HCT116 (cell line): ENCODE measurements around the gene EIF4E3. TPM values are rescaled to one million over a fixed set of nuclear protein-coding genes. Genes with fewer than 3 reads are reported as not detected.

Experiments
- ATAC-seq: fragments of 200-7000 bp; cut with Tn5 transposase; 2 replicates; pipeline ENCODE4 v1.9.1; 2020; ENCODE audit warnings: mild to moderate bottlenecking, moderate library complexity
- BruUV-seq: library from RNA; stranded (reverse); fragments of 400-500 nt; replicated peaks from 2 replicates; lab custom pipeline; 2021; lab: Mats Ljungman, UMichigan
- CTCF ChIA-PET: fragments of 300-600 bp; sonication (Branson Sonifier 250); formaldehyde crosslinking; loops from one replicate; lab custom pipeline; 2021; ENCODE audit warnings: antibody characterized with exemption; lab: Charles Lee
- POLR2A ChIA-PET: fragments of 300-600, 350-600 bp; sonication (Branson Sonifier 250); formaldehyde crosslinking; loops from one replicate; lab custom pipeline; 2021; ENCODE audit warnings: antibody characterized with exemption; lab: Charles Lee
- RAD21 ChIA-PET, 2 experiments: fragments of 300-600 bp; sonication (Branson Sonifier 250); formaldehyde crosslinking; loops; one replicate each; lab custom pipeline; 2023; ENCODE audit warnings: low total read pairs in 2 of 2; ENCODE audit not compliant: uncharacterized antibody in 2 of 2, unreplicated experiment in 2 of 2, low non-redundant PET in 1 of 2; lab: Charles Lee
- DNase-seq: peaks from one replicate; pipeline ENCODE4 v3.0.0-alpha.2; 2010; ENCODE audit warnings: low read depth, low spot score
- H2AFZ ChIP-seq: fragments of 200-600 bp; shearing (Covaris generic), sonication (generic); 2 replicates; pipeline ENCODE4 v1.6.1; 2017; ENCODE audit warnings: low read depth, mixed run types, mixed read lengths, antibody characterized with exemption, low read length; ENCODE audit not compliant: poor library complexity, severe bottlenecking
- H3K27ac ChIP-seq: 2 replicates; pipeline ENCODE4 v1.5.1; 2012; ENCODE audit warnings: low read depth, low read length
- H3K27me3 ChIP-seq: fragments of 200-600 bp; sonication (generic); 2 replicates; pipeline ENCODE4 v1.6.1; 2016; ENCODE audit warnings: mixed run types, low read length, mixed read lengths; ENCODE audit not compliant: insufficient read depth
- H3K36me3 ChIP-seq, 2 experiments: fragments of 200-500 bp in 1 of 2; fragments of 200-600 bp in 1 of 2; sonication (Bioruptor generic) in 1 of 2; sonication (generic) in 1 of 2; 2 replicates each; pipeline versions ENCODE4 v1.5.1 to v1.6.1; 2014 to 2016; ENCODE audit warnings: low read length in 2 of 2, inconsistent platforms in 1 of 2, mixed read lengths in 1 of 2, mixed run types in 1 of 2; ENCODE audit not compliant: insufficient read depth in 2 of 2, control insufficient read depth in 1 of 2
- H3K4me1 ChIP-seq, 2 experiments: fragments of 200-600 bp in 1 of 2; sonication (generic) in 1 of 2; 2 replicates each; pipeline versions ENCODE4 v1.5.1 to v1.6.1; 2012 to 2017; ENCODE audit warnings: low read length in 2 of 2, inconsistent platforms in 1 of 2, mild to moderate bottlenecking in 1 of 2, mixed read lengths in 1 of 2, mixed run types in 1 of 2, moderate library complexity in 1 of 2; ENCODE audit not compliant: insufficient read depth in 2 of 2, control insufficient read depth in 1 of 2
- H3K4me2 ChIP-seq: fragments of 200-600 bp; sonication (generic); 2 replicates; pipeline ENCODE4 v1.6.1; 2017; ENCODE audit warnings: mixed run types, low read length, mixed read lengths
- H3K4me3 ChIP-seq, 2 experiments: fragments of 200-600 bp in 1 of 2; sonication (generic) in 1 of 2; replicated peaks in 1 of 2; 2 replicates each; pipeline ENCODE4 v1.5.1; 2011 to 2016; ENCODE audit warnings: low read length in 2 of 2, control low read depth in 1 of 2, low read depth in 1 of 2, mild to moderate bottlenecking in 1 of 2, mixed read lengths in 1 of 2, mixed run types in 1 of 2
- H3K79me2 ChIP-seq: fragments of 200-600 bp; sonication (generic); 2 replicates; pipeline ENCODE4 v1.6.1; 2017; ENCODE audit warnings: mild to moderate bottlenecking, mixed run types, low read length, moderate library complexity, mixed read lengths; ENCODE audit not compliant: insufficient read depth
- H3K9ac ChIP-seq: fragments of 200-600 bp; sonication (generic); 2 replicates; pipeline ENCODE4 v1.6.1; 2016; ENCODE audit warnings: low read length, mixed read lengths
- H3K9me2 ChIP-seq: fragments of 200-600 bp; sonication (generic), shearing (Covaris generic); 2 replicates; pipeline ENCODE4 v1.6.1; 2017; ENCODE audit warnings: mixed run types, mild to moderate bottlenecking, moderate library complexity; ENCODE audit not compliant: insufficient read depth
- H3K9me3 ChIP-seq, 2 experiments: fragments of 200-500 bp in 1 of 2; fragments of 200-600 bp in 1 of 2; sonication (Bioruptor generic) in 1 of 2; sonication (generic) in 1 of 2; 2 replicates each; pipeline ENCODE4 v1.6.1; 2014 to 2017; ENCODE audit warnings: low read length in 2 of 2, mixed read lengths in 2 of 2, inconsistent platforms in 1 of 2, low read depth in 1 of 2, mild to moderate bottlenecking in 1 of 2, mixed run types in 1 of 2, moderate library complexity in 1 of 2; ENCODE audit not compliant: control insufficient read depth in 1 of 2, insufficient read depth in 1 of 2
- H4K20me1 ChIP-seq: fragments of 200-600 bp; sonication (generic), shearing (Covaris generic); 2 replicates; pipeline ENCODE4 v1.6.1; 2017; ENCODE audit warnings: mixed run types, mild to moderate bottlenecking, moderate library complexity; ENCODE audit not compliant: insufficient read depth
- EGR1 ChIP-seq: IDR thresholded peaks from 2 replicates; pipeline ENCODE4 v1.6.1; 2012; ENCODE audit warnings: low read depth
- ELF1 ChIP-seq: IDR thresholded peaks from 2 replicates; pipeline ENCODE4 v1.6.1; 2012; ENCODE audit warnings: low read depth, borderline replicate concordance
- EZH2phosphoT487 ChIP-seq: fragments of 200-600 bp; IDR thresholded peaks from 2 replicates; pipeline ENCODE4 v1.6.1; 2018; ENCODE audit warnings: antibody characterized with exemption, borderline replicate concordance
- FOSL1 ChIP-seq: IDR thresholded peaks from 2 replicates; pipeline ENCODE4 v1.6.1; 2012; ENCODE audit warnings: low read depth
- JUND ChIP-seq: IDR thresholded peaks from 2 replicates; pipeline ENCODE4 v1.6.1; 2012
- POLR2AphosphoS5 ChIP-seq: IDR thresholded peaks from 2 replicates; pipeline ENCODE4 v1.6.1; 2011; ENCODE audit warnings: mild to moderate bottlenecking, low read depth, low read length, moderate library complexity
- RAD21 ChIP-seq: IDR thresholded peaks from 2 replicates; pipeline ENCODE4 v1.6.1; 2012; ENCODE audit warnings: low read depth, mild to moderate bottlenecking
- SRF ChIP-seq: IDR thresholded peaks from 2 replicates; pipeline ENCODE4 v1.6.1; 2012; ENCODE audit warnings: low read depth
- YY1 ChIP-seq: IDR thresholded peaks from 2 replicates; pipeline ENCODE4 v1.6.1; 2011; ENCODE audit warnings: low read length, low read depth, moderate library complexity, mild to moderate bottlenecking; ENCODE audit not compliant: insufficient replicate concordance; ENCODE audit errors: extremely low read depth
- ZNF274 ChIP-seq: fragments of 200-500 bp; sonication (Bioruptor generic); IDR thresholded peaks from 2 replicates; pipeline ENCODE4 v1.6.1; 2014; ENCODE audit warnings: mild to moderate bottlenecking, low read depth, low read length, inconsistent platforms
- intact Hi-C: fragments of 100-400 bp; cut with micrococcal nuclease; formaldehyde crosslinking; loops from 2 replicates; pipeline ENCODE4 v1.10.0; 2022
- total RNA-seq: library from RNA; stranded (reverse); gene quantifications from one replicate; pipeline ENCODE4 v1.2.1, GENCODE V29; 2021; ENCODE audit not compliant: unreplicated experiment
- TF ChIP-seq, protein P1 (sequence below): IDR thresholded peaks from 2 replicates; pipeline ENCODE4 v1.6.1; 2011; ENCODE audit warnings: mild to moderate bottlenecking, low read length, moderate library complexity; ENCODE audit not compliant: insufficient replicate concordance; ENCODE audit errors: extremely low read depth

The EIF4E3 gene
- total RNA-seq, 1 experiment from 2014 or later: 6.0 TPM

DNA sequence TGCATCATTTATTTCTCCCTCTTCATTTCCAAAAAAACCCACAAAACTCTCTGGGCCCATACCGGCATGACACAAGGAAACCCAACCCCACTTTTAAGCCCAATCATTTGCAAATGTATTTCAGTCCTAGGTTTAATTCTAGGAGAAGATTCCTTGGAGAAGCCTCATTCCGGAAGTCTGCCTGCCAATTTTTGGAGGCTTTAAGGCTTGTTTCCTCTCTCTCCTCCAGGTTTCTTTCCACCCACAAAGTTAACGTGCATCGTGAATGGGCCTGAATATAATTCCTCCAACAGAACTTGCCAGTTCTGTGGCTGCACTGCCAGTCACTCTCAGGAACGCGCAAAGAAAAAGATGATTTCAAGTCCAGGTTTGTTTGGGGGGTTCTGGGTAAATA lies 71.8 kb downstream of the EIF4E3 start:
- ChIA-PET CTCF (interaction anchor here (0.6 to 1.8 kb wide), 3 partner anchors 937 to 1122 kb away, joined by 3 to 9 read pairs (median 4); no protein-coding TSS in a partner anchor), RAD21 (no interaction called here), POLR2A (no interaction called here)
- H3K4me2 ChIP-seq: no peak overlapping the region
- DNase-seq (no peak), ATAC-seq (no peak)
- H2AFZ ChIP-seq: no peak overlapping the region
- peaks cover 0 to 7% of the 10 kb centered on the region in 2 experiments; a peak in 1 of 4 replicates for H3K4me1 ChIP-seq
- BruUV-seq: no TSS peak
- H3K9ac ChIP-seq: no peak overlapping the region
- no peaks in the 10 kb centered on the region for H3K9me3 ChIP-seq
- H3K4me3 ChIP-seq: no peak overlapping the region
- no peaks in the 10 kb centered on the region for H3K27me3 ChIP-seq
- H3K36me3 ChIP-seq: no peaks in the 10 kb centered on the region
- no peaks in the 10 kb centered on the region for H3K79me2 ChIP-seq
- H4K20me1 ChIP-seq: no peaks in the 10 kb centered on the region
- TF ChIP-seq ZNF274 (no peak), YY1 (no peak), ELF1 (no peak), SRF (no peak), RAD21 (no peak), POLR2AphosphoS5 (no peak), FOSL1 (no peak), EGR1 (no peak), EZH2phosphoT487 (no peak), JUND (no peak)
- TF ChIP-seq, protein P1, sequence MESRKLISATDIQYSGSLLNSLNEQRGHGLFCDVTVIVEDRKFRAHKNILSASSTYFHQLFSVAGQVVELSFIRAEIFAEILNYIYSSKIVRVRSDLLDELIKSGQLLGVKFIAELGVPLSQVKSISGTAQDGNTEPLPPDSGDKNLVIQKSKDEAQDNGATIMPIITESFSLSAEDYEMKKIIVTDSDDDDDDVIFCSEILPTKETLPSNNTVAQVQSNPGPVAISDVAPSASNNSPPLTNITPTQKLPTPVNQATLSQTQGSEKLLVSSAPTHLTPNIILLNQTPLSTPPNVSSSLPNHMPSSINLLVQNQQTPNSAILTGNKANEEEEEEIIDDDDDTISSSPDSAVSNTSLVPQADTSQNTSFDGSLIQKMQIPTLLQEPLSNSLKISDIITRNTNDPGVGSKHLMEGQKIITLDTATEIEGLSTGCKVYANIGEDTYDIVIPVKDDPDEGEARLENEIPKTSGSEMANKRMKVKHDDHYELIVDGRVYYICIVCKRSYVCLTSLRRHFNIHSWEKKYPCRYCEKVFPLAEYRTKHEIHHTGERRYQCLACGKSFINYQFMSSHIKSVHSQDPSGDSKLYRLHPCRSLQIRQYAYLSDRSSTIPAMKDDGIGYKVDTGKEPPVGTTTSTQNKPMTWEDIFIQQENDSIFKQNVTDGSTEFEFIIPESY: no peak
- H3K9me2 ChIP-seq: no peaks in the 10 kb centered on the region
- intact Hi-C loops: loop anchor here (2.0 to 5.0 kb wide), 3 partner anchors 1101 to 1589 kb away; no protein-coding TSS in a partner anchor
- no peak overlapping the region for H3K27ac ChIP-seq
